ENCODE results near the gene BABAM2. TPM values are rescaled to one million over a fixed set of nuclear protein-coding genes. Genes with fewer than 3 reads are reported as not detected.

The BABAM2 gene
- total RNA-seq, 1 donor from 2014 or later, result 34.6 TPM

GRCh38 chr2:27884601-27885000, 5.9 kb upstream of the BABAM2 start:
- Histone ChIP-seq H3K27ac (no peak overlapping the region), H3K4me1 (peaks cover 6% of the 10 kb centered on the region), H3K79me2 (ENCODE audit: low read depth) (peaks cover 5% of the 10 kb centered on the region), H2AFZ (replicated peaks) (no peak overlapping the region), H3K4me3 (no peak overlapping the region), H3K9ac (no peak overlapping the region), H3K9me3 (ENCODE audit: low read depth) (no peaks in the 10 kb centered on the region), H3K27me3 (no peaks in the 10 kb centered on the region), H4K20me1 (ENCODE audit: low read depth) (no peaks in the 10 kb centered on the region), H3K4me2 (no peak overlapping the region), H3F3A (ENCODE audit: low read depth) (no peaks in the 10 kb centered on the region), H3K36me3 (no peaks in the 10 kb centered on the region)
- Mint-ChIP-seq H3K27me3 (ENCODE audit: insufficient read depth, low read depth) (no peaks in the 10 kb centered on the region), H3K4me1 (peaks cover 7% of the 10 kb centered on the region), H3K27ac (no peak overlapping the region), H3K9me3 (peaks cover 3% of the 10 kb centered on the region), H3K4me3 (no peak overlapping the region), H3K36me3 (no peaks in the 10 kb centered on the region)
- no peak for DNase-seq (ENCODE audit: low spot score)
- no peak for TF ChIP-seq EZH2 (IDR thresholded peaks at IDR 0.05)

DNA sequence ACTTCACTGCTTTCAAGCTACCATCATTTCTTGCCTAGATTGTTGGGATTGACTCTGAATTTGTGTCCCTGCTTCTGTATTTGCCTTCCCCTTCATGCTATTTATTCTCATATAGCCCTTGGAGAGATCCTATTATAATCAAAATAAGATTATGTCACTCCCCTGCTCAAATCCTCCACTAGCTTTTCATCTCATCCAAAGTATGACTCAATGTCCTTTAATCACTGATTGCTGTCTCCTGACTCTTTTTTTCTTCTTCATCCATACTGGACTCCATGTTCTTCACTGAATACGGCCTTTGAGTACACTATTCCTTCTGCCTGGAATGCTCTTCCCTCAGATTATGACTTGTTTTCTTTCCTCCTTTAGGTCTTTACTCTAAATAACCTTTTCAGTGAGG, 5.3 kb upstream of the BABAM2 start:
- DNase-seq (ENCODE audit: low spot score), result no peak
- Histone ChIP-seq H3K4me2 (no peak overlapping the region), H3K36me3 (no peaks in the 10 kb centered on the region), H3K27me3 (no peaks in the 10 kb centered on the region), H4K20me1 (ENCODE audit: low read depth) (no peaks in the 10 kb centered on the region), H3K9ac (no peak overlapping the region), H3K79me2 (ENCODE audit: low read depth) (peaks cover 5% of the 10 kb centered on the region), H3K4me3 (no peak overlapping the region), H3K9me3 (ENCODE audit: low read depth) (no peaks in the 10 kb centered on the region), H3F3A (ENCODE audit: low read depth) (no peaks in the 10 kb centered on the region), H3K27ac (no peak overlapping the region), H3K4me1 (peaks cover 7% of the 10 kb centered on the region), H2AFZ (replicated peaks) (no peak overlapping the region)
- Mint-ChIP-seq H3K9me3 (peaks cover 3% of the 10 kb centered on the region), H3K4me1 (peaks cover 10% of the 10 kb centered on the region), H3K36me3 (no peaks in the 10 kb centered on the region), H3K27me3 (ENCODE audit: insufficient read depth, low read depth) (no peaks in the 10 kb centered on the region), H3K4me3 (no peak overlapping the region), H3K27ac (no peak overlapping the region)
- no peak for TF ChIP-seq EZH2phosphoT487 (IDR thresholded peaks at IDR 0.05)
- TF ChIP-seq EZH2 (IDR thresholded peaks at IDR 0.05), result no peak
- TF ChIP-seq CTCF (IDR thresholded peaks at IDR 0.05), result no peak

DNA sequence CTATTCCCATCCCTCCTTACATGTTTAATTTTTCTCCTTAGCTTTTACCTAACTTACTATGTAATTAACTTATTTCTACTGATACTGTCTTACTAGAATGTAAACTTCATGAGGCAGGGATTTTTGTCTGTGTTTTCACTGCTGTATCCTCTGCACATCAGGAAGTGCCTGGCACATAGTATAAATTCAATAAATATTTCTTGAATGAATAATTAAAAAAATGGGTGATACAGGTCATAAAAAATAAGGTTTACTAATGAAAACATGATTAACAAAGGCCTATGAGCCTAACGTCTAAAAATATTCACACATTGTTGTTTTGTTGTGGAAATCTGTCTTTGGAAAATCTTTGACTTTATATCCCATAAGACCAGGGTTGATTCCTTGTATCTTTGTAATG, 4.9 kb upstream of the BABAM2 start:
- H3K4me2 ChIP-seq, result no peak overlapping the region
- no peaks in the 10 kb centered on the region for H4K20me1 ChIP-seq (ENCODE audit: low read depth)
- H2AFZ ChIP-seq (replicated peaks), result no peak overlapping the region
- no peak for TF ChIP-seq CTCF (IDR thresholded peaks at IDR 0.05)
- TF ChIP-seq EZH2 (IDR thresholded peaks at IDR 0.05), result no peak
- TF ChIP-seq EZH2phosphoT487 (IDR thresholded peaks at IDR 0.05), result no peak
- H3K27ac ChIP-seq, result no peak overlapping the region
- no peaks in the 10 kb centered on the region for H3K9me3 ChIP-seq (ENCODE audit: low read depth)
- no peaks in the 10 kb centered on the region for H3K36me3 ChIP-seq
- H3K9me3 Mint-ChIP-seq, result peaks cover 3% of the 10 kb centered on the region
- peaks cover under 1% of the 10 kb centered on the region for H3F3A ChIP-seq (ENCODE audit: low read depth)
- H3K27me3 ChIP-seq, result no peaks in the 10 kb centered on the region
- H3K27ac Mint-ChIP-seq, result no peak overlapping the region
- H3K9ac ChIP-seq, result no peak overlapping the region
- H3K79me2 ChIP-seq (ENCODE audit: low read depth), result peaks cover 5% of the 10 kb centered on the region
- H3K4me3 Mint-ChIP-seq, result no peak overlapping the region
- H3K4me1 Mint-ChIP-seq, result peaks cover 10% of the 10 kb centered on the region
- H3K27me3 Mint-ChIP-seq (ENCODE audit: insufficient read depth, low read depth), result no peaks in the 10 kb centered on the region
- peaks cover 7% of the 10 kb centered on the region for H3K4me1 ChIP-seq
- H3K4me3 ChIP-seq, result no peak overlapping the region
- DNase-seq (ENCODE audit: low spot score), result no peak
- no peaks in the 10 kb centered on the region for H3K36me3 Mint-ChIP-seq

DNA sequence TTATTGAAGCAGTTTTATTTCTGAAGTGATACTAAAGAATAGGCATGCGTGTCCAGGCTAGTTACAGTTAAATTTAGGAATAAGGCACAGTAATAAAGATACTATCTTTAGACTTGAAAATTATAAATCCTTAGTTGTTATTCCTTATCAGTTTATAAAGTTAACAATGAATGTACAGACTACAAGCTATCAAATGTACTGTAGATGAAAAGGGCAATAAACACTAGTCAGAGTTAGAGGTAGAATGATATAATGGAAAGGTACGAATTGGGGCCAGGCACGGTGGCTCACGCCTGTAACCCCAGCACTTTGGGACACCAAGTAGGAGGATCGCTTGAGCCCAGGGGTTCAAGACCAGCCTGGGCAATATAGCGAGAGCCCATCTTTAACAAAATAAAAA, 4.2 kb upstream of the BABAM2 start:
- Histone ChIP-seq H3K4me3 (no peak overlapping the region), H2AFZ (replicated peaks) (no peak overlapping the region), H3K27ac (no peak overlapping the region), H3K4me2 (no peak overlapping the region), H3K4me1 (peaks cover 7% of the 10 kb centered on the region), H3F3A (ENCODE audit: low read depth) (peaks cover 7% of the 10 kb centered on the region), H3K9me3 (ENCODE audit: low read depth) (no peaks in the 10 kb centered on the region), H3K79me2 (ENCODE audit: low read depth) (peaks cover 8% of the 10 kb centered on the region), H4K20me1 (ENCODE audit: low read depth) (no peaks in the 10 kb centered on the region), H3K36me3 (no peaks in the 10 kb centered on the region), H3K27me3 (no peaks in the 10 kb centered on the region), H3K9ac (no peak overlapping the region)
- peaks cover 2% of the 10 kb centered on the region for H3K27me3 Mint-ChIP-seq (ENCODE audit: insufficient read depth, low read depth)
- no peaks in the 10 kb centered on the region for H3K36me3 Mint-ChIP-seq
- no peak for DNase-seq (ENCODE audit: low spot score)
- H3K4me1 Mint-ChIP-seq, result peaks cover 16% of the 10 kb centered on the region
- peaks cover 3% of the 10 kb centered on the region for H3K9me3 Mint-ChIP-seq
- no peak for TF ChIP-seq EZH2phosphoT487 (IDR thresholded peaks at IDR 0.05)
- no peak for TF ChIP-seq EZH2 (IDR thresholded peaks at IDR 0.05)
- no peak for TF ChIP-seq CTCF (IDR thresholded peaks at IDR 0.05)
- no peak overlapping the region for H3K27ac Mint-ChIP-seq
- H3K4me3 Mint-ChIP-seq, result no peak overlapping the region

All from neural progenitor cell (in vitro differentiated cells).